AG10803 (cell line): Measurements from ENCODE around the gene STK32B.
"Not testable (repeated sequence)": the region's sequence is repeated elsewhere in the genome, so short reads cannot be mapped to it uniquely, and the experiment has no call there.

ENCODE experiments used
- DNase-seq: peaks from one replicate; pipeline ENCODE4 v3.0.0; 2010; ENCODE audit warnings: low read depth
- H3K4me3 ChIP-seq: 2 replicates; pipeline ENCODE4 v1.5.1; 2011; ENCODE audit warnings: mild to moderate bottlenecking, low read length, control low read depth
- CTCF ChIP-seq: conservative IDR thresholded peaks from 2 replicates; pipeline ENCODE4 v1.5.1; 2011; ENCODE audit warnings: mild to moderate bottlenecking, low read length, control low read depth, inconsistent platforms

STK32B gene

GRCh38 chr4:5266991-5267390 is 215.7 kb downstream of the STK32B start:
- DNase-seq = peak; percentile 31
- TF ChIP-seq CTCF = no peak
- no peak overlapping the region for H3K4me3 ChIP-seq

DNA sequence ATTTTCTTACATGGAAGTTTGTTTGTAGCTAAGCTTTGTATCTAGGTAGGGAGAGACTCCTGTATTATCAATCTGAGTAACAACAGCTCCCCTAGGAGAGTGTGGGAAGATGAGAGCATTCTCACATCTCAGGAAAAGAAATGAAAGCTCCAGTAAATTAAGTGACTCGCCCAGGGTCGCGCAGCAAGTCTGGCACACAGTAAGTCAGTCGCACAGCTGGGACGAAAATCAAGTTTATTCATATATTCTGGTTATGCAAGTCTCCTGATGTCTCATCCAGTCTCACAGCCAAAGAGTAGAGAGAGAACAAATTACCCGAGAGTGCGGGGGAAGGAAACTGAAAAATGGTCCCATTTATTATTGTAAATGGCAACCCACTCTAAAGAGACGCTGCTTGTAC is 216.1 kb downstream of the STK32B start:
- no peak overlapping the region for H3K4me3 ChIP-seq
- peak; percentile 31 for DNase-seq
- no peak for TF ChIP-seq CTCF

DNA sequence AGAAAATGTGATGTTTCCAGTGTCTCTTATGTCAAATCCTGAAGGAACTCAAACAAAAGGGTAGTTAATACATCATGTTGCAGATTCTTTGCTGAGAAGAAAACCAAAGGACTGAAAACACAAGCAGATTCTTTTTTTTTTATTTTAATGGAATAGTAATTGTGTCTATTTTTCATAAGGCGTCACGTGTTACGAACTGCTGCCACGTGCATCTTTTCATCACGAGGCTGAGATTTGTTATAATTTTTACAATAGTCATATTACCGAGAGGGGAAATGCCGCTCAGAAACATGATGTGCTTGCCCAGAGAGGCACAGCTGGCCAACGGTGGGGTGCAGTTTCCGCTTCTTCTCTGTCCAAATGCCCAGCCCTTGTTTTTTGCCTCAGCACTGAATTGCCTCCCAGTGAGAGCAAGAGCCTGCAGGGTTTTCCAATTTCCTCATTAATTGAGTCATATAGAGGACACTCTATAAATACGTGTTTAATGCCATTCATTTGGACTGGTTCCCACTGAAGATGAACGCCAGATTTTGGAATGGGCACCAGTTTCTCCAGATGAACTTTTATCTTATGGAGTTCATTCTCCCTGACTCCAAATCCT is 225.3 kb downstream of the STK32B start:
- H3K4me3 ChIP-seq = no peak overlapping the region
- no peak for TF ChIP-seq CTCF
- no peak for DNase-seq

GRCh38 chr4:5277079-5277478 is 225.8 kb downstream of the STK32B start:
- no peak for DNase-seq
- no peak for TF ChIP-seq CTCF
- H3K4me3 ChIP-seq = no peak overlapping the region

- TF ChIP-seq CTCF = no peak
- no peak overlapping the region for H3K4me3 ChIP-seq
- no peak for DNase-seq
Measured at GRCh38 chr4:5278213-5278612, 226.9 kb downstream of the STK32B start.

DNA sequence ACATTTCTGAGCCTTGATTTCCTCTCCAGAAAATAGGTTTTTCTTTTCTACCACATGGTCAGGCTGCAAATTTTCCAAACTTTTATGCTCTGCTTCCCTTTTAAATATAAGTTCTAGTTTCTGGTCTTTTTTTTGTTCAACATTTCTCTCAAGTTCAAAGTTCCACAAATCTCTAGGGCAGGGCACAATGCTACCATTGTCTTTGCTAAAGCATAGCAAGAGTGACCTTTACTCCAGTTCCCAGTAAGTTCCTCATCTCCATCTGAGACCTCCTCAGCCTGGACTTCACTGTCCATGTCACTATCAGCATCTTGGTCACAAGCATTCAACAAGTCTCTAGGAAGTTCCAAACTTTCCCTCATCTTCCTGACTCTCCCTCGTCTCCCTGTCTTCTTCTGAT is 228.8 kb downstream of the STK32B start:
- not testable (repeated sequence) for H3K4me3 ChIP-seq, DNase-seq

GRCh38 chr4:5280828-5281227 is 229.5 kb downstream of the STK32B start:
- H3K4me3 ChIP-seq = no peak overlapping the region
- DNase-seq = no peak
- TF ChIP-seq CTCF = no peak

GRCh38 chr4:5283837-5284236 is 232.6 kb downstream of the STK32B start:
- no peak overlapping the region for H3K4me3 ChIP-seq
- DNase-seq = no peak
- TF ChIP-seq CTCF = no peak
